Common myeloid progenitor, CD34-positive (primary cell): ENCODE data around the gene NEURL1.

Experiments
- CTCF ChIA-PET: fragments of 350-600 bp; sonication (Branson Sonifier 250); formaldehyde crosslinking; loops from one replicate; lab custom pipeline; 2021; ENCODE audit warnings: antibody characterized with exemption; lab: Charles Lee
- POLR2A ChIA-PET: fragments of 350-600 bp; sonication (Branson Sonifier 250); formaldehyde crosslinking; loops from one replicate; lab custom pipeline; 2021; ENCODE audit warnings: antibody characterized with exemption; lab: Charles Lee
- DNase-seq, 3 donors: peaks; one replicate each; pipeline versions ENCODE4 v3.0.0 to v3.0.0-alpha.2; 2013
- H3K27ac ChIP-seq, 2 experiments: 1 replicate in 1 of 2; 2 replicates in 1 of 2; pipeline ENCODE4 v1.7.0; 2013; ENCODE audit warnings: inconsistent platforms in 2 of 2, low read length in 2 of 2, mild to moderate bottlenecking in 2 of 2, low read depth in 1 of 2, moderate library complexity in 1 of 2; ENCODE audit not compliant: severe bottlenecking in 2 of 2, insufficient read depth in 1 of 2, poor library complexity in 1 of 2
- H3K27me3 ChIP-seq, 5 experiments: replicated peaks in 2 of 5; 1 replicate in 3 of 5; 2 replicates in 2 of 5; pipeline versions ENCODE4 v1.6.1 to v1.7.0; 2013; ENCODE audit warnings: low read length in 4 of 5, mild to moderate bottlenecking in 2 of 5, moderate library complexity in 2 of 5, inconsistent platforms in 1 of 5; ENCODE audit not compliant: insufficient read depth in 5 of 5, control insufficient read depth in 4 of 5
- H3K36me3 ChIP-seq, 4 experiments: 1 replicate in 2 of 4; 2 replicates in 2 of 4; pipeline versions ENCODE4 v1.6.1 to v1.7.0; 2013; ENCODE audit warnings: low read length in 3 of 4, control low read depth in 1 of 4, mild to moderate bottlenecking in 1 of 4; ENCODE audit not compliant: control insufficient read depth in 4 of 4, insufficient read depth in 4 of 4
- H3K4me1 ChIP-seq, 4 experiments: 1 replicate in 3 of 4; 2 replicates in 1 of 4; pipeline versions ENCODE4 v1.6.1 to v1.7.1; 2013; ENCODE audit warnings: low read length in 3 of 4, mild to moderate bottlenecking in 3 of 4, control low read depth in 1 of 4, inconsistent platforms in 1 of 4, moderate library complexity in 1 of 4; ENCODE audit not compliant: control insufficient read depth in 4 of 4, insufficient read depth in 4 of 4; ENCODE audit errors: control extremely low read depth in 1 of 4
- H3K4me3 ChIP-seq, 7 experiments: 1 replicate in 4 of 7; 2 replicates in 3 of 7; pipeline versions ENCODE4 v1.5.1 to v1.7.0; 2013; ENCODE audit warnings: mild to moderate bottlenecking in 7 of 7, low read length in 6 of 7, moderate library complexity in 6 of 7, inconsistent platforms in 2 of 7, low read depth in 2 of 7, control low read depth in 1 of 7; ENCODE audit not compliant: insufficient read depth in 4 of 7, control insufficient read depth in 1 of 7; ENCODE audit errors: extremely low read depth in 1 of 7
- H3K9me3 ChIP-seq, 5 experiments: 1 replicate in 4 of 5; 2 replicates in 1 of 5; pipeline versions ENCODE4 v1.6.1 to v1.7.1; 2013; ENCODE audit warnings: low read length in 4 of 5, mild to moderate bottlenecking in 2 of 5, inconsistent platforms in 1 of 5, low read depth in 1 of 5, moderate library complexity in 1 of 5; ENCODE audit not compliant: control insufficient read depth in 4 of 5, insufficient read depth in 2 of 5; ENCODE audit errors: control extremely low read depth in 1 of 5
- WGBS: methylation state at CpG from one replicate; pipeline ENCODE4 v1.1.5; 2013; ENCODE audit not compliant: insufficient coverage; 5-methylcytosine and 5-hydroxymethylcytosine counted together

NEURL1 gene

GRCh38 chr10:103559776-103560175 is 66.3 kb downstream of the NEURL1 start:
- Histone ChIP-seq H3K4me3 (no peak overlapping the region), H3K9me3 (peaks cover 0 to 3% (median 0%) of the 10 kb centered on the region in 5 experiments), H3K4me1 (peaks cover 0 to 22% (median 19%) of the 10 kb centered on the region in 4 experiments), H3K27ac (no peak overlapping the region), H3K36me3 (no peaks in the 10 kb centered on the region), H3K27me3 (peaks cover 0 to 13% (median 6%) of the 10 kb centered on the region in 5 experiments)
- 84% methylated on average over 7 of the region's 9 CpGs for WGBS
- CTCF ChIA-PET = interaction anchor here (2.0 to 2.7 kb wide), 2 partner anchors 15 to 17 kb away, joined by 7 to 8 read pairs; no protein-coding TSS in a partner anchor
- POLR2A ChIA-PET = no interaction called here
- DNase-seq = no peak

DNA sequence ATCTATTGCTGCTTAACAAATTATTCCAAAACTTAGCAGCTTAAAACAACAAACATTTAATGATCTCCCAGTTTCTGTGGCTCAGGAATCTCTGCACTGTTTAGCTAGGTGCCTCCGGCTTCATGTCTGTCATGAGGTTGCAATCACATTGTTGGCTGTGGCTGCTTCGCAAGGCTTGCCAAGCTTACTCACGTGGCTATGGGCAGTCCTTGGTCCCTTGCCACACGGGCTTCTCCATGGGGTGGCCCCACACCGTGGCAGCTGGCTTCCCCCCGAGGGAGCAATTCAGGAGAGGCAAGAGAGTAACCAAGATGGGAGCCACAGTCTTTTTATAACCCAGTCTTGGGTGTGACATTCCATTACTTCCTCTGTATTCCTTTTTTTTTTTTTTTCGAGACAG is 67.4 kb downstream of the NEURL1 start:
- Histone ChIP-seq H3K4me3 (no peak overlapping the region), H3K27me3 (peaks cover 0 to 8% (median 5%) of the 10 kb centered on the region in 5 experiments), H3K27ac (no peak overlapping the region), H3K36me3 (no peaks in the 10 kb centered on the region), H3K9me3 (peaks cover 0 to 3% (median 0%) of the 10 kb centered on the region in 5 experiments), H3K4me1 (peaks cover 0 to 15% (median 12%) of the 10 kb centered on the region in 4 experiments)
- 96% methylated on average over 6 of the region's 7 CpGs for WGBS
- DNase-seq = no peak
- ChIA-PET CTCF (interaction anchor here (0.8 to 2.7 kb wide), 5 partner anchors 12 to 32 kb away, joined by 3 to 8 read pairs (median 4); no protein-coding TSS in a partner anchor), POLR2A (interaction anchor here (1.1 kb wide), 1 partner anchor 23 kb away, joined by 4 read pairs; no protein-coding TSS in a partner anchor)

GRCh38 chr10:103562383-103562782 is 68.9 kb downstream of the NEURL1 start:
- 80% methylated on average over 3 of the region's 4 CpGs for WGBS
- Histone ChIP-seq H3K9me3 (peaks cover 0 to 3% (median 0%) of the 10 kb centered on the region in 5 experiments), H3K27me3 (no peaks in the 10 kb centered on the region), H3K36me3 (no peaks in the 10 kb centered on the region), H3K4me1 (peaks cover 0 to 13% (median 11%) of the 10 kb centered on the region in 4 experiments), H3K27ac (no peak overlapping the region), H3K4me3 (no peak overlapping the region)
- POLR2A ChIA-PET = no interaction called here
- CTCF ChIA-PET = interaction anchor here (2.7 kb wide), 1 partner anchor 17 kb away, joined by 8 read pairs; no protein-coding TSS in a partner anchor
- no peak for DNase-seq

- ChIA-PET CTCF (interaction anchor here (1.0 to 2.4 kb wide), 6 partner anchors 10 to 30 kb away, joined by 3 to 9 read pairs (median 4); no protein-coding TSS in a partner anchor), POLR2A (no interaction called here)
- Histone ChIP-seq H3K9me3 (peaks cover 0 to 3% (median 0%) of the 10 kb centered on the region in 5 experiments), H3K4me3 (no peak overlapping the region), H3K27ac (no peak overlapping the region), H3K36me3 (no peaks in the 10 kb centered on the region), H3K27me3 (no peaks in the 10 kb centered on the region), H3K4me1 (peaks cover 0 to 10% (median 9%) of the 10 kb centered on the region in 4 experiments)
- 97% methylated on average over 6 of the region's 7 CpGs for WGBS
- DNase-seq = no peak
Measured at GRCh38 chr10:103563231-103564115, 70.0 kb downstream of the NEURL1 start.

DNA sequence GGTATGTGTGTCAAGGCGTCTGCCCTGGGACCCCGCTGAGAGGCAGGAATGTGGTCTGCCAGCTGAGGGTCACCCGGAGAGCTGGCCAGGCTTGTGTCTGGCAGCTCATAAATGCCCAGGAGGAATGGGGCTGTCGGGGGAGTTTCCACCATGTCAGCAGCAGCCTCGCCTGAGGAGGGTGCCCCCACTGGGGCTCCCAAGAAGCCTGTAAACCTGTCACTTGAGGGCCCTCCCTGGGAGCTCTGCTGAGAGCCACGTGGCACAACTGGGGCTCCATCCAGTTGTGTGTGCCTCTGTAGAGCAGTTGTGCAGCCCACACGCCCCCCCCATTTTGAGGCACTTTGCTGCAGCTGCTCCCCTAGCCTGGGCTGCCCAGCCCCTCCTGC is 70.6 kb downstream of the NEURL1 start:
- no peak for DNase-seq
- WGBS = 80% methylated on average over 7 of the region's 7 CpGs
- Histone ChIP-seq H3K36me3 (no peaks in the 10 kb centered on the region), H3K27me3 (no peaks in the 10 kb centered on the region), H3K9me3 (peaks cover 0 to 3% (median 0%) of the 10 kb centered on the region in 5 experiments), H3K4me1 (peaks cover 0 to 4% (median 2%) of the 10 kb centered on the region in 4 experiments), H3K27ac (no peak overlapping the region), H3K4me3 (no peak overlapping the region)
- CTCF ChIA-PET = interaction anchor here (1.0 to 2.4 kb wide), 7 partner anchors 11 to 42 kb away, joined by 3 to 9 read pairs (median 4); no protein-coding TSS in a partner anchor
- POLR2A ChIA-PET = no interaction called here

DNA sequence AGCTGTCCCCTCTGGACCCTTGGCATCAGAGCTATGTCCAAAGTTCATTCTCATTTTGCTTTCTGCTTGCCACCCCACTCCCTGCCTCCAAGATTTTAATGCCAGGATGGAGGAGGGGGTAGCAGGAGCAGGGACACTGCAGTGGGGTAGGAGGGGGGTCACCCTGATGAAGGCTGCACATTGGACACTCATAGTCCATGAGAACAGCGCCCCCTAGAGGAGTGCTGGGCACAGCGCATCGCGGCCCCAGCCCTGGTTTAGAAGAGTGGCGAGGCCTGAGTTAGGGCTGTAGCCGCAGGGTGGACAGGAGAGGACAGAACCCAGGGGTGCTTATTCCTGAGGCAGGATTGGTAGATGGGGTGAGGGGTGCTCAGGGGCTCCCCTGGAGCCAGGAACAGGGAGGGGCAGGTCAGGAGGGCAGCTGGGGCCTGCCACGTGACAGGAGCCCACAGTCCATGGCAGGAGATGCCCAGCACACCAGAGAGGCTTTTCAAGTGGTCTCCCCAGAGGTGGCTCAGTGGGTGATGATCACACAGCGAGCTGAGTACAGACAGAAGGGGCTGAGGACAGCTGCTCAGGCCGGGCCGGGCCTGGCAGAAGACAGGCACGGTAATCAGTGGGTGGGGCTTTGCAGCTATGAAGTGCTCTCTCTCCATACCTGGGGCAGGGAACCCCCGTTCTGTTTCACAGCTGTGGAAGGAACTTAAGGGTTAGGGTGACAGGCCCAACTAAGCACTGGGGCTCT is 71.4 kb downstream of the NEURL1 start:
- peak in 1 of 3 donors; percentile 34 for DNase-seq
- 76% methylated on average over 12 of the region's 12 CpGs for WGBS
- peaks cover 0 to 3% (median 0%) of the 10 kb centered on the region in 5 experiments for H3K9me3 ChIP-seq
- H3K27me3 ChIP-seq = no peaks in the 10 kb centered on the region
- H3K4me3 ChIP-seq = no peak overlapping the region
- ChIA-PET POLR2A (interaction anchor here (0.7 kb wide), 3 partner anchors 40 to 93 kb away, joined by 3 to 4 read pairs (median 4); no protein-coding TSS in a partner anchor), CTCF (interaction anchor here (0.8 to 2.4 kb wide), 14 partner anchors 9 to 106 kb away, joined by 3 to 12 read pairs (median 4); no protein-coding TSS in a partner anchor)
- H3K36me3 ChIP-seq = no peaks in the 10 kb centered on the region
- H3K27ac ChIP-seq = no peak overlapping the region
- no peaks in the 10 kb centered on the region for H3K4me1 ChIP-seq
